H1 (cell line): ENCODE measurements around the gene ASAP2. TPM values are rescaled to one million over a fixed set of nuclear protein-coding genes. Genes with fewer than 3 reads are reported as not detected.

Experiments
- CTCF ChIA-PET: fragments of 300-600 bp; sonication (Branson Sonifier 250); formaldehyde crosslinking; loops from one replicate; lab custom pipeline; 2021; ENCODE audit not compliant: partially characterized antibody; lab: Charles Lee
- POLR2A ChIA-PET: fragments of 300-600 bp; sonication (Branson Sonifier 250); formaldehyde crosslinking; loops from one replicate; lab custom pipeline; 2021; ENCODE audit warnings: inconsistent platforms; ENCODE audit not compliant: partially characterized antibody; lab: Charles Lee
- DNase-seq, 2 experiments: peaks; one replicate each; pipeline versions ENCODE4 v3.0.0 to v3.0.0-alpha.2; 2010 to 2022; ENCODE audit warnings: low spot score in 2 of 2, low read depth in 1 of 2, mixed read lengths in 1 of 2
- FAIRE-seq: peaks from 2 replicates; lab custom pipeline; 2011; peaks lifted over from hg19 to GRCh38; lab: Jason Lieb, UNC
- H2AFZ ChIP-seq: 2 replicates; pipeline ENCODE4 v1.8.1; 2012; ENCODE audit warnings: low read length, inconsistent platforms
- H2AK5ac ChIP-seq: 2 replicates; pipeline ENCODE4 v1.6.1; 2013; ENCODE audit warnings: low read depth, low read length
- H2BK120ac ChIP-seq: replicated peaks from 2 replicates; pipeline ENCODE3; 2013; ENCODE audit warnings: low read depth, low read length, inconsistent platforms
- H2BK12ac ChIP-seq: 2 replicates; pipeline ENCODE4 v1.6.1; 2013; ENCODE audit warnings: low read depth, low read length
- H2BK15ac ChIP-seq: 2 replicates; pipeline ENCODE4 v1.6.1; 2013; ENCODE audit warnings: low read length
- H2BK20ac ChIP-seq: 2 replicates; pipeline ENCODE4 v1.6.1; 2013; ENCODE audit warnings: low read length
- H2BK5ac ChIP-seq: 2 replicates; pipeline ENCODE4 v1.6.1; 2013; ENCODE audit warnings: low read depth, low read length
- H3K14ac ChIP-seq: 2 replicates; pipeline ENCODE4 v1.6.1; 2013; ENCODE audit warnings: inconsistent platforms; ENCODE audit not compliant: insufficient read length
- H3K18ac ChIP-seq: 2 replicates; pipeline ENCODE4 v1.6.1; 2013; ENCODE audit warnings: low read length; ENCODE audit errors: extremely low read depth
- H3K23ac ChIP-seq: 2 replicates; pipeline ENCODE4 v1.6.1; 2013; ENCODE audit warnings: inconsistent platforms; ENCODE audit not compliant: insufficient read length
- H3K23me2 ChIP-seq: 2 replicates; pipeline ENCODE4 v1.6.1; 2013; ENCODE audit warnings: low read depth, low read length
- H3K27ac ChIP-seq: 2 replicates; pipeline ENCODE4 v1.6.1; 2011; ENCODE audit warnings: low read depth, low read length, inconsistent platforms
- H3K27me3 ChIP-seq, 4 experiments: replicated peaks in 1 of 4; 1 replicate in 1 of 4; 2 replicates in 3 of 4; pipeline versions ENCODE4 v1.6.1 to v1.8.1; 2011 to 2013; ENCODE audit warnings: low read length in 3 of 4, mild to moderate bottlenecking in 3 of 4, inconsistent platforms in 2 of 4, mixed read lengths in 2 of 4, moderate library complexity in 1 of 4; ENCODE audit not compliant: control insufficient read depth in 3 of 4, insufficient read depth in 3 of 4; ENCODE audit errors: extremely low read depth in 1 of 4
- H3K36me3 ChIP-seq, 4 experiments: 2 replicates each; pipeline versions ENCODE4 v1.6.1 to v1.8.1; 2011 to 2013; ENCODE audit warnings: mild to moderate bottlenecking in 4 of 4, low read length in 3 of 4, moderate library complexity in 2 of 4, control low read depth in 1 of 4, inconsistent platforms in 1 of 4; ENCODE audit not compliant: insufficient read depth in 4 of 4, control insufficient read depth in 2 of 4
- H3K4ac ChIP-seq: replicated peaks from 2 replicates; pipeline ENCODE3; 2013; ENCODE audit warnings: low read length, low read depth, mixed read lengths, inconsistent platforms; ENCODE audit not compliant: insufficient read length
- H3K4me1 ChIP-seq, 4 experiments: replicated peaks in 1 of 4; 1 replicate in 1 of 4; 2 replicates in 3 of 4; pipeline versions ENCODE4 v1.6.1 to v1.8.1; 2011 to 2013; ENCODE audit warnings: low read length in 3 of 4, inconsistent platforms in 2 of 4, mixed read lengths in 1 of 4; ENCODE audit not compliant: insufficient read depth in 4 of 4, control insufficient read depth in 3 of 4
- H3K4me2 ChIP-seq, 2 experiments: 2 replicates each; pipeline versions ENCODE4 v1.6.1 to v1.8.1; 2011 to 2013; ENCODE audit warnings: low read depth in 2 of 2, low read length in 2 of 2, control low read depth in 1 of 2, inconsistent platforms in 1 of 2, mild to moderate bottlenecking in 1 of 2; ENCODE audit not compliant: insufficient read depth in 1 of 2
- H3K4me3 ChIP-seq, 4 experiments: fragments of 200-600, 300-600 bp in 1 of 4; sonication (generic), shearing (Covaris generic), sonication (Bioruptor Twin) in 1 of 4; 2 replicates each; pipeline versions ENCODE4 v1.5.1 to v1.8.1; 2011 to 2016; ENCODE audit warnings: low read length in 4 of 4, low read depth in 3 of 4, control low read depth in 2 of 4, inconsistent platforms in 2 of 4, mild to moderate bottlenecking in 2 of 4, mixed read lengths in 1 of 4, moderate library complexity in 1 of 4; ENCODE audit not compliant: insufficient read depth in 2 of 4; ENCODE audit errors: extremely low read depth in 1 of 4
- H3K56ac ChIP-seq: replicated peaks from 2 replicates; pipeline ENCODE3; 2013; ENCODE audit warnings: low read depth, mild to moderate bottlenecking, mixed read lengths, low read length, inconsistent platforms; ENCODE audit not compliant: insufficient read length
- H3K79me1 ChIP-seq: 2 replicates; pipeline ENCODE4 v1.6.1; 2013; ENCODE audit warnings: low read depth, low read length, control low read depth
- H3K79me2 ChIP-seq, 2 experiments: 2 replicates each; pipeline versions ENCODE4 v1.6.1 to v1.8.1; 2012 to 2013; ENCODE audit warnings: low read length in 2 of 2, mild to moderate bottlenecking in 2 of 2, inconsistent platforms in 1 of 2; ENCODE audit not compliant: insufficient read depth in 2 of 2, control insufficient read depth in 1 of 2
- H3K9ac ChIP-seq, 4 experiments: replicated peaks in 1 of 4; 1 replicate in 1 of 4; 2 replicates in 3 of 4; pipeline versions ENCODE4 v1.6.1 to v1.8.1; 2011 to 2013; ENCODE audit warnings: low read depth in 3 of 4, low read length in 3 of 4, control low read depth in 2 of 4, mild to moderate bottlenecking in 2 of 4, moderate library complexity in 2 of 4, inconsistent platforms in 1 of 4; ENCODE audit errors: extremely low read depth in 1 of 4
- H3K9me3 ChIP-seq, 2 experiments: 2 replicates each; pipeline versions ENCODE4 v1.6.1 to v1.8.1; 2012 to 2013; ENCODE audit warnings: mild to moderate bottlenecking in 2 of 2, moderate library complexity in 2 of 2, control low read depth in 1 of 2, inconsistent platforms in 1 of 2, low read depth in 1 of 2, low read length in 1 of 2, mixed read lengths in 1 of 2; ENCODE audit not compliant: insufficient read depth in 2 of 2
- H4K20me1 ChIP-seq, 2 experiments: replicated peaks in 1 of 2; 2 replicates each; pipeline versions ENCODE3 to v1.8.1; 2011 to 2013; ENCODE audit warnings: inconsistent platforms in 2 of 2, low read length in 2 of 2, mild to moderate bottlenecking in 1 of 2; ENCODE audit not compliant: insufficient read depth in 2 of 2, control insufficient read depth in 1 of 2
- H4K5ac ChIP-seq: 2 replicates; pipeline ENCODE4 v1.6.1; 2013; ENCODE audit warnings: low read length, low read depth, mixed read lengths, inconsistent platforms; ENCODE audit not compliant: insufficient read length
- H4K8ac ChIP-seq: 2 replicates; pipeline ENCODE4 v1.8.0; 2013; ENCODE audit warnings: mild to moderate bottlenecking, moderate library complexity, low read length, inconsistent platforms; ENCODE audit not compliant: insufficient read depth; ENCODE audit errors: extremely low read depth
- H4K91ac ChIP-seq: replicated peaks from 2 replicates; pipeline ENCODE3; 2013; ENCODE audit warnings: low read length, mixed read lengths, inconsistent platforms; ENCODE audit not compliant: insufficient read length
- ATF3 ChIP-seq: IDR thresholded peaks from 2 replicates; pipeline ENCODE4 v1.6.1; 2011; ENCODE audit warnings: low read depth, mild to moderate bottlenecking, low read length; ENCODE audit not compliant: insufficient read depth
- BCL11A ChIP-seq, 2 experiments: IDR thresholded peaks; one replicate each; pipeline ENCODE4 v1.6.1; 2011; ENCODE audit warnings: low read depth in 2 of 2, low read length in 2 of 2, mild to moderate bottlenecking in 2 of 2
- CBX5 ChIP-seq: fragments of 300-800, 300-1000 bp; sonication (generic); IDR thresholded peaks from 2 replicates; pipeline ENCODE4 v1.7.1; 2016; ENCODE audit warnings: antibody characterized with exemption, low read length, low read depth
- CHD1 ChIP-seq: IDR thresholded peaks from 2 replicates; pipeline ENCODE4 v1.6.1; 2012; ENCODE audit warnings: low read depth, low read length, improper control_type of control experiment
- CHD2 ChIP-seq: IDR thresholded peaks from 2 replicates; pipeline ENCODE4 v1.6.1; 2012; ENCODE audit warnings: low read length, improper control_type of control experiment
- EGR1 ChIP-seq: IDR thresholded peaks from 2 replicates; pipeline ENCODE4 v1.6.1; 2011; ENCODE audit warnings: low read depth, low read length, borderline replicate concordance
- POU5F1 ChIP-seq: IDR thresholded peaks from 2 replicates; pipeline ENCODE4 v1.6.1; 2011; ENCODE audit warnings: low read depth, mild to moderate bottlenecking, low read length, moderate library complexity
- RAD21 ChIP-seq, 2 experiments: IDR thresholded peaks in 1 of 2; conservative IDR thresholded peaks in 1 of 2; 2 replicates each; pipeline ENCODE4 v1.6.1; 2011; ENCODE audit warnings: low read depth in 2 of 2, low read length in 2 of 2, improper control_type of control experiment in 1 of 2, inconsistent platforms in 1 of 2, mild to moderate bottlenecking in 1 of 2, moderate library complexity in 1 of 2
- WGBS, 2 experiments: shearing (Covaris generic) in 1 of 2; methylation state at CpG; one replicate each; pipeline versions ENCODE4 v1.1.6 to v1.1.7; 2013 to 2015; ENCODE audit warnings: low lambda C conversion rate in 2 of 2, mixed read lengths in 2 of 2, inconsistent platforms in 1 of 2, low coverage in 1 of 2, missing lambda C conversion rate in 1 of 2; ENCODE audit not compliant: insufficient replicate concordance in 2 of 2, insufficient coverage in 1 of 2, insufficient read length in 1 of 2; ENCODE audit errors: extremely low coverage in 1 of 2, missing lambda C conversion rate in 1 of 2; 5-methylcytosine and 5-hydroxymethylcytosine counted together
- polyA plus RNA-seq, 7 experiments: library from polyadenylated mRNA; depleted of rRNA in 3 of 7; stranded (reverse) in 5 of 7; unstranded in 2 of 7; fragments of >200 nt in 5 of 7; fragments of 200-250 nt in 2 of 7; gene quantifications; 1 replicate in 5 of 7; 2 replicates in 1 of 7; 4 replicates in 1 of 7; pipeline versions ENCODE4 v1.2.1 to v1.2.3, GENCODE V29; 2011 to 2013; ENCODE audit warnings: missing spikeins in 2 of 7, mixed read lengths in 2 of 7
- total RNA-seq: library from RNA; stranded (reverse); fragmentation: NEBNext Ultra II Directional; extraction: Animal tissue kit (Norgen Biotek cat#: 25700); gene quantifications from 2 replicates; pipeline ENCODE4 v1.2.1, GENCODE V29; 2021

The ASAP2 gene
- total and polyA plus RNA-seq, 2 of the 8 experiments (the other 6 are each of a cell fraction or from before 2014, with no cell fraction given) = 10.2 to 18.7 TPM

GRCh38 chr2:9416267-9416961 is 209.8 kb downstream of the ASAP2 start:
- no peak overlapping the region for H4K5ac ChIP-seq
- H4K20me1 ChIP-seq = no peaks in the 10 kb centered on the region
- H2BK5ac ChIP-seq = no peak overlapping the region
- no peak overlapping the region for H3K4ac ChIP-seq
- no peaks in the 10 kb centered on the region for H3K23me2 ChIP-seq
- no peak overlapping the region for H3K27ac ChIP-seq
- no peak overlapping the region for H2BK15ac ChIP-seq
- H3K27me3 ChIP-seq = no peaks in the 10 kb centered on the region
- no peak overlapping the region for H3K56ac ChIP-seq
- H3K4me2 ChIP-seq = no peak overlapping the region
- H4K8ac ChIP-seq = no peak overlapping the region
- no peak overlapping the region for H2BK20ac ChIP-seq
- WGBS, 2 experiments = 86% methylated on average over 9 of the region's 9 CpGs; no CpG with 5 or more reads in 1 of the 2 experiments
- no peak overlapping the region for H3K4me3 ChIP-seq
- H3K18ac ChIP-seq = no peak overlapping the region
- H3K36me3 ChIP-seq = no peaks in the 10 kb centered on the region
- H3K14ac ChIP-seq = no peak overlapping the region
- no peak for FAIRE-seq
- no peak overlapping the region for H4K91ac ChIP-seq
- no peaks in the 10 kb centered on the region for H3K9me3 ChIP-seq
- POLR2A ChIA-PET = no interaction called here
- H3K79me2 ChIP-seq = peaks cover 0 to 4% of the 10 kb centered on the region in 2 experiments; a peak in 1 of 4 replicates
- H2AFZ ChIP-seq = no peak overlapping the region
- no peak overlapping the region for H2BK12ac ChIP-seq
- no peak for DNase-seq
- no peaks in the 10 kb centered on the region for H3K4me1 ChIP-seq
- CTCF ChIA-PET = interaction anchor here (0.9 to 1.1 kb wide), 2 partner anchors 211 to 278 kb away, joined by 3 read pairs; no protein-coding TSS in a partner anchor
- no peak overlapping the region for H2AK5ac ChIP-seq
- H3K23ac ChIP-seq = no peak overlapping the region
- peaks cover 2% of the 10 kb centered on the region for H3K79me1 ChIP-seq
- TF ChIP-seq BCL11A (IDR thresholded peaks at IDR 0.05; ENCODE audit: low read depth in 2 of 2, low read length in 2 of 2) (no peak), RAD21 (IDR thresholded peaks at IDR 0.05 in 1 of 2, conservative IDR thresholded peaks at IDR 0.05 in 1 of 2; ENCODE audit: low read depth in 2 of 2, low read length in 2 of 2) (no peak), EGR1 (no peak), ATF3 (no peak), CHD1 (no peak), CBX5 (no peak), CHD2 (no peak), POU5F1 (no peak)
- TF ChIP-seq, all 59 proteins: peak for 0
- no peak overlapping the region for H2BK120ac ChIP-seq
- no peak overlapping the region for H3K9ac ChIP-seq
